Skeletal muscle tissue (tissue), 4 donors: ENCODE measurements around the gene AKR1C1. TPM values are rescaled to one million over a fixed set of nuclear protein-coding genes. Genes with fewer than 3 reads are reported as not detected.
"Not testable (repeated sequence)": the region's sequence is repeated elsewhere in the genome, so short reads cannot be mapped to it uniquely, and the experiment has no call there.

Experiments
- H3K27ac ChIP-seq: one replicate; pipeline ENCODE4 v1.7.0; 2013; ENCODE audit warnings: mild to moderate bottlenecking, low read depth, low read length, inconsistent platforms
- H3K27me3 ChIP-seq, 3 donors: one replicate each; pipeline ENCODE4 v1.7.0; 2013; ENCODE audit warnings: low read length in 3 of 3; ENCODE audit not compliant: control insufficient read depth in 3 of 3, insufficient read depth in 3 of 3
- H3K36me3 ChIP-seq, 3 donors: one replicate each; pipeline ENCODE4 v1.7.0; 2013; ENCODE audit warnings: low read length in 3 of 3; ENCODE audit not compliant: control insufficient read depth in 3 of 3, insufficient read depth in 3 of 3
- H3K4me1 ChIP-seq, 3 donors: one replicate each; pipeline ENCODE4 v1.7.0; 2013; ENCODE audit warnings: low read length in 3 of 3, mild to moderate bottlenecking in 3 of 3; ENCODE audit not compliant: control insufficient read depth in 3 of 3, insufficient read depth in 3 of 3
- H3K4me3 ChIP-seq, 3 donors: one replicate each; pipeline ENCODE4 v1.7.0; 2013; ENCODE audit warnings: low read length in 3 of 3
- H3K9ac ChIP-seq, 3 donors: one replicate each; pipeline ENCODE4 v1.7.0; 2013; ENCODE audit warnings: low read length in 3 of 3, mild to moderate bottlenecking in 3 of 3, moderate library complexity in 2 of 3, low read depth in 1 of 3
- H3K9me3 ChIP-seq, 3 donors: one replicate each; pipeline ENCODE4 v1.7.0; 2013; ENCODE audit warnings: low read length in 3 of 3; ENCODE audit not compliant: control insufficient read depth in 3 of 3
- total RNA-seq: library from RNA; depleted of rRNA; stranded (reverse); fragments of >200 nt; gene quantifications from one replicate; pipeline ENCODE4 v1.2.3, GENCODE V29; 2014
- donor health status: Osteomylitis.

AKR1C1 gene
- total RNA-seq, 1 donor from 2014 or later = 9.9 TPM

- no peaks in the 10 kb centered on the region for H3K9me3 ChIP-seq
- H3K27ac ChIP-seq = peak overlapping the region; percentile 59
Observed at GRCh38 chr10:4947039-4947634, 16.1 kb upstream of the AKR1C1 start.

DNA sequence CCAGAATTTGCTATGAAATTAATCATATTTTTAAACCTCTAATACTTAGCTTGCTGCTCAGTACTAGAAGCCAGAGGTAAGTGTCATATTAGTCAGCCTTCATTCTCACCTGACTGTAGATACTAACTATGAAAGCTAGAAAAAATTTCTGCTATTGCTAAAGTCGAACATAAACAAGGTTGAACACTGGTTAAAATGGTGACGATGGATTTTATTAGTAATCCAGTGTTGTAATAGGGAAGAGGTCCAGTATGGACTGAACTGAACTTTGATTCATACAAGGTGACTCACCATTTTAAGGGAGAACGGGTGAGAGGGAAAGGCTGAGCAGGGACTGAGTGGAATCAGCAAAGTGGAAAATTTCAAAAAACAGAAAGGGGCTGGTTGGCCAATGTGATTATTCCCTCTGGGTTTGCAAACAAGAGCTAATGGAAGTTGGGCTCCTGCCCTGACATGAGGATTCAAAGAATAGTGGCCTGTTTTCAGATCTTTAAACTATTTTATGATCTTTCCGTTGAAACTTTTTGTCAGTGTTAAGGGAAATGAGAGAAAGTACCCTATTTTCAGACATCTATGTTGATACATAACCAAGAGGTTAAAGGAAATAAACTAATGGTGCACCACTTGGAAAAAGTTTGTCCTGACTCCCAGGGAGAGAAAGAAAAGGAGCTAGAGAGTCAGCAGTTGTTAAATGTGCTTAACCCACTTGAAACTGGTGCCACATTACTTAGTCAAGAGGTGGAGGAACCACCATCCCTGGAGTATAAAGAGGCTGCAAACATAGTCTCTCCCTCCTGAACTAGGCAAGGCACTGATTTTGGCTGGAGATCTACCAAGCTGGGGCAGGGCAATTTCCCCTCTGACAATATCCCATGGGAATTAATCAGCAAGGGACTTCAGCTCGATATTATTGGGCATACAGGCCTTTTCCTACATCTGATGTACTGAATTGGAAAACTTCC, 15.3 kb upstream of the AKR1C1 start:
- Histone ChIP-seq H3K4me1 (peaks cover 5 to 12% (median 9%) of the 10 kb centered on the region in 3 donors), H3K9me3 (no peaks in the 10 kb centered on the region), H3K9ac (no peak overlapping the region), H3K27me3 (no peaks in the 10 kb centered on the region), H3K27ac (peak overlapping the region; percentile 59), H3K36me3 (no peaks in the 10 kb centered on the region), H3K4me3 (no peak overlapping the region)

More at GRCh38 chr10:4947039-4947634, 16.1 kb upstream of the AKR1C1 start:
- Histone ChIP-seq H3K4me1 (peaks cover 9 to 18% (median 11%) of the 10 kb centered on the region in 3 donors), H3K36me3 (no peaks in the 10 kb centered on the region), H3K27me3 (no peaks in the 10 kb centered on the region), H3K4me3 (no peak overlapping the region), H3K9ac (no peak overlapping the region)

DNA sequence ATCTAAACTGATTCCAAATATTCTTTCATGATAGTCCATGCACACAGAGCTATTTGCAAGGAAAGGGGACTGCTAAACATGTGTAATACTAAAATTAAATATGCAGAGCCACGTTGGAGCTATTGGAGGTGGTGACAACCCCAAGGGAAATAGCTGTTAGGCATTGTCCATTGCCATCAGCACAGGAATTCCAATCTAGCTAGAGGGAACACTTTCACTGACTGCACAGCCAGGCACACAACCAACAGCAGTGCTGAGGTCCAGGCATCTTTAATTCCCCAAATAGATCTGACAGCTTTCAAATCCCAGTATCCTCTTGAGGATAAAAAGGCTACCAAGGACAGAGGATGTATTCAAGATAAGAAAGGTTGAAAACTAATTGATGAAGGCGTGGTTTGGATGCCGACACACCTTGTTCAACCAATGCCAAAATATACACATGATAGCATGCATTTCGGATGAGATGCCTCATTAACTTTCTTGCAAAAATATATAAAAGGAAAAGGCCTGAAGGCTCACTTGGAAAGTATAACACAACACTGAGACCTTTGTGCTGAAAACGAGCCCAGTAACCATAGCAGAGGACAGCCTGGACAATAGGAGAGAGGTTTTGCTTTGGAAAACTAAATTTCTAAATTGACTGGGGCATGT, 11.6 kb upstream of the AKR1C1 start:
- not testable (repeated sequence) for H3K36me3 ChIP-seq

GRCh38 chr10:4953405-4953804, 9.8 kb upstream of the AKR1C1 start:
- H3K4me1 ChIP-seq = no peaks in the 10 kb centered on the region
- no peak overlapping the region for H3K4me3 ChIP-seq
- no peak overlapping the region for H3K27ac ChIP-seq
- H3K27me3 ChIP-seq = no peaks in the 10 kb centered on the region
- no peak overlapping the region for H3K9ac ChIP-seq
- H3K9me3 ChIP-seq = no peaks in the 10 kb centered on the region
- no peaks in the 10 kb centered on the region for H3K36me3 ChIP-seq

More for the DNA sequence above, 11.6 kb upstream of the AKR1C1 start:
- not testable (repeated sequence) for H3K4me3 ChIP-seq, H3K9me3 ChIP-seq, H3K9ac ChIP-seq, H3K27ac ChIP-seq, H3K4me1 ChIP-seq, H3K27me3 ChIP-seq

DNA sequence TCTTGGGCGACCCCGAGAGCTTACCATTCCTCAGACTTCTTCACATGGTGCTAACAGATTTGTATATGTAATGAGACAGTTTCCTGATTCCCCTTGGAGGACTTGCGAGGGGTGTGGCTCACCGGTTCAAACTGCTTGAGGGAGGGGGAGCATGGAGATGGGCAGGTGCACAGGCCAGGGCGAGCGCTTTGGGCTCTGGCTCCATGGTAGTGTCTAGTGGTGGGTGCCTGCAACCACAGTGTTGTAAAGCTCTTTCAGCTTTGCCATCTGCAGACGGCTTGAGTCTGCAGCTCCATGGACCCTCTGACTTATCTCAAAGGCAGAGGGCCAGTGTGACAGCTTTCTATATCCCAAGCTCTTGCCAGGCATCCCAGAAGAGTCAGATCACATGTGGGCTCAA, 7.1 kb upstream of the AKR1C1 start:
- not testable (repeated sequence) for H3K4me1 ChIP-seq, H3K36me3 ChIP-seq, H3K4me3 ChIP-seq, H3K27me3 ChIP-seq, H3K27ac ChIP-seq, H3K9ac ChIP-seq, H3K9me3 ChIP-seq

GRCh38 chr10:4956955-4957645, 6.1 kb upstream of the AKR1C1 start:
- H3K9me3 ChIP-seq, H3K4me3 ChIP-seq, H3K9ac ChIP-seq, H3K27ac ChIP-seq, H3K36me3 ChIP-seq, H3K27me3 ChIP-seq, H3K4me1 ChIP-seq: not testable (repeated sequence)

DNA sequence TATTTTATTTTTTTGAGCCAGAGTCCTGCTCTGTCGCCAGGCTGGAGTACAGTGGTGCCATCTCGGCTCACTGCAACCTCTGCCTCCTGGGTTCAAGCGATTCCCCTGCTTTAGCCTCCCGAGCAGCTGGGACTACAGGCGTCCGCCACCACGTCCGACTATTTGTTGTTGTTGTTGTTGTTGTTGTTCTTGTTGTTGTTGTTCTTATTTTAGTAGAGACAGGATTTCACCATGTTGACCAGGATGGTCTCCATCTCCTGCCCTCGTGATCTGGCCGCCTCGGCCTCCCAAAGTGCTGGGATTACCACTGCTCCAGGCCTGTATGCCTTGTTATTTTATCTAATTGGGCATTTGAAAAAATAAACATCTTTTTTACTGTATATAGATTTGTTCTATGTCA, 1.7 kb upstream of the AKR1C1 start:
- H3K4me1 ChIP-seq, H3K9ac ChIP-seq, H3K27ac ChIP-seq, H3K4me3 ChIP-seq, H3K27me3 ChIP-seq, H3K36me3 ChIP-seq, H3K9me3 ChIP-seq: not testable (repeated sequence)

- not testable (repeated sequence) for H3K27me3 ChIP-seq, H3K4me1 ChIP-seq, H3K9ac ChIP-seq, H3K9me3 ChIP-seq, H3K4me3 ChIP-seq, H3K36me3 ChIP-seq, H3K27ac ChIP-seq
Observed at GRCh38 chr10:4962308-4962707, 907 bp upstream of the AKR1C1 start.

DNA sequence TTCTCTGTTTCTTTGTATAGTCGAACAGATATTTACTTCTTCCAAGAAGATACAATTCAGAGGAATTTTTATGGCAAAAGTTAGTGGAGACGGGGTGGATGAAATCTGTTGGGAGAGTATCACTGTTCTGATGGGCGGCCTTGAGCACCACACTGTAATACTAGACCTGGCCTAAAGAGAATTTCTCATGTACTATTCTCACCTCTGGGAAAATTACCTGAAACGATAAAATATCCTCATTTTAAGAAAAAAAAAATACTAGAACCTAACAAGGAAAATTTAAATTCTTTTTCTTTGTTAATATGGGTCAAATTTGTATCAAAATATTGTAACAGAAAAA, 570 bp downstream of the AKR1C1 start:
- not testable (repeated sequence) for H3K36me3 ChIP-seq, H3K4me1 ChIP-seq, H3K27ac ChIP-seq, H3K9me3 ChIP-seq, H3K27me3 ChIP-seq
- Histone ChIP-seq H3K4me3 (peak overlapping the region in 1 of 3 donors; percentile 36), H3K9ac (peak overlapping the region in 1 of 3 donors; percentile 43)
